ENCODE measurements around the gene LHFPL3.

The LHFPL3 gene

DNA sequence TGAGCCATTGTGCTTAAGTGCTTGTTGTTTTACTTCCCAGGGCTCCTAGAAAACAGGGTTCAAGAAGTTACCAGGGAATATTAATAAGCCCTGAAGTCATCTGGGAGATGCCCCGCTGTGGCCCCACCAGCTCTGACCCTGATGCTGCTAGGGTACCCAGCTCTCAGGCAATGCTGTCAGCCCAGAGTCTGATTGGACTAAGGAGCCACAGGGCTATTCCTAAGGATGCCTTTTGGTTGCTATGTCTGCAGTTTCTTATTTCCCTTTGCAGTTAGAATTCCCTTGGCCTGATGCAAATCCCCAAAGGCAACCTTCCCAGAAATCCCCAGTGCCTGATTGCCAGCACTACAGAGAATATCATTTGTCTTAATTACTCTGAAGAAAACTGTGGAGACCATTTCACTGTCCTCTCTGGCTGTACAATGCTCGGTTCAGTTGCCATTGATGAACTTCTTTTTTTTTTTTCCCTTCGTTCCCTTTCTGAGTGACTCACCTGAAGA is 448.9 kb downstream of the LHFPL3 start:
- Histone ChIP-seq H3K9me3 (ENCODE audit: control insufficient read depth, low read length) (peaks cover 10% of the 10 kb centered on the region), H3K27me3 (replicated peaks; ENCODE audit: control insufficient read depth, insufficient read depth, low read length) (peaks cover 14% of the 10 kb centered on the region), H3K36me3 (ENCODE audit: control insufficient read depth, insufficient read depth, low read length, severe bottlenecking) (no peaks in the 10 kb centered on the region), H3K4me1 (ENCODE audit: control insufficient read depth, insufficient read depth, low read length) (no peaks in the 10 kb centered on the region), H3K4me3 (ENCODE audit: low read length) (no peak overlapping the region), H3K9ac (ENCODE audit: low read length) (no peak overlapping the region)
- DNase-seq (ENCODE audit: low read depth): no peak

GRCh38 chr7:104779888-104780287 is 451.5 kb downstream of the LHFPL3 start:
- Histone ChIP-seq H3K4me1 (ENCODE audit: control insufficient read depth, insufficient read depth, low read length) (no peaks in the 10 kb centered on the region), H3K9ac (ENCODE audit: low read length) (no peak overlapping the region), H3K4me3 (ENCODE audit: low read length) (no peak overlapping the region), H3K27me3 (replicated peaks; ENCODE audit: control insufficient read depth, insufficient read depth, low read length) (peaks cover 16% of the 10 kb centered on the region), H3K9me3 (ENCODE audit: control insufficient read depth, low read length) (peaks cover 12% of the 10 kb centered on the region), H3K36me3 (ENCODE audit: control insufficient read depth, insufficient read depth, low read length, severe bottlenecking) (no peaks in the 10 kb centered on the region)
- DNase-seq (ENCODE audit: low read depth): no peak

GRCh38 chr7:104784686-104785085 is 456.3 kb downstream of the LHFPL3 start:
- Histone ChIP-seq H3K9me3 (ENCODE audit: control insufficient read depth, low read length) (peaks cover 12% of the 10 kb centered on the region), H3K9ac (ENCODE audit: low read length) (no peak overlapping the region), H3K27me3 (replicated peaks; ENCODE audit: control insufficient read depth, insufficient read depth, low read length) (peaks cover 21% of the 10 kb centered on the region), H3K36me3 (ENCODE audit: control insufficient read depth, insufficient read depth, low read length, severe bottlenecking) (no peaks in the 10 kb centered on the region), H3K4me1 (ENCODE audit: control insufficient read depth, insufficient read depth, low read length) (no peaks in the 10 kb centered on the region), H3K4me3 (ENCODE audit: low read length) (no peak overlapping the region)
- DNase-seq (ENCODE audit: low read depth): no peak

GRCh38 chr7:104789780-104790179 is 461.4 kb downstream of the LHFPL3 start:
- no peaks in the 10 kb centered on the region for H3K36me3 ChIP-seq (ENCODE audit: control insufficient read depth, insufficient read depth, low read length, severe bottlenecking)
- H3K9ac ChIP-seq (ENCODE audit: low read length): no peak overlapping the region
- H3K9me3 ChIP-seq (ENCODE audit: control insufficient read depth, low read length): no peaks in the 10 kb centered on the region
- H3K4me3 ChIP-seq (ENCODE audit: low read length): no peak overlapping the region
- H3K4me1 ChIP-seq (ENCODE audit: control insufficient read depth, insufficient read depth, low read length): no peaks in the 10 kb centered on the region
- no peak for DNase-seq (ENCODE audit: low read depth)
- peaks cover 19% of the 10 kb centered on the region for H3K27me3 ChIP-seq (replicated peaks; ENCODE audit: control insufficient read depth, insufficient read depth, low read length)

DNA sequence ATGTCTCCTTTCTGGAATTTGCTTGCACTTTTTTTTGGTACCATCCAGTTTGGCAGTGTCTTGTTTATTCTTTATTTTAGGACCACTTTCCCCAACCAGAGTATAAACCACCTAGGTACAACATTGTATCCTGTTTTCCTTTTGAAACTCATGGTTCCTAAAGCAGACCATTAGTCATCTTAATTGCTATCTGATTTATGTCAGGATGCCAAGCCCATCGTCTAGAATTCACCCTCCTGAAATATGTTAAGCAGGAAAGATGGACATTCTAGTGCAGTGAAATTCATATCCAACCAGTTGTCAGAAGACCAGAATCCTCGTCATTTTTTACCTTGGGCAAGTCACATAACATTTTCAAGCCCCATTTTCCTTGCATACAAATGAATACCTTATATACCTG is 462.0 kb downstream of the LHFPL3 start:
- no peaks in the 10 kb centered on the region for H3K9me3 ChIP-seq (ENCODE audit: control insufficient read depth, low read length)
- no peak overlapping the region for H3K4me3 ChIP-seq (ENCODE audit: low read length)
- no peak for DNase-seq (ENCODE audit: low read depth)
- H3K27me3 ChIP-seq (replicated peaks; ENCODE audit: control insufficient read depth, insufficient read depth, low read length): peaks cover 25% of the 10 kb centered on the region
- no peaks in the 10 kb centered on the region for H3K4me1 ChIP-seq (ENCODE audit: control insufficient read depth, insufficient read depth, low read length)
- H3K9ac ChIP-seq (ENCODE audit: low read length): no peak overlapping the region
- H3K36me3 ChIP-seq (ENCODE audit: control insufficient read depth, insufficient read depth, low read length, severe bottlenecking): no peaks in the 10 kb centered on the region

DNA sequence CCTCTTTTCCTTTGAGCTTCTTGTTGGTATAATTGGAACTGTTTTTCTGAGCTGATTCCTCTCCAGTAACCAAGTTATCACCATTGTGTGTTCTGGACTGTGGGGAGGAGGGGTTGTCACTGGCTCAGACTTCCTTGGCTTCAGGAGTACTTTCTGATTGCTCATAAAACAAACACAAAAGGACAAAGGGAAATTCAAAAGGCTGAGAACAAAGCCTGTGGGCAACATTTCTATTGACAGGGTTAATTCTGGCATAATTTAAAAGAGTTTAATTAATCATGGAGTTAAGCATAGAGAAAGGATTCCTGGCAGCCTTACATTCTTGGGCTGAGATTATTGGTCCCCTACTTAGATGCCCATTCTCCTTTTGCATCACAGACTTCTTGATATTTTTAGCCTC is 462.7 kb downstream of the LHFPL3 start:
- no peak for DNase-seq (ENCODE audit: low read depth)
- H3K27me3 ChIP-seq (replicated peaks; ENCODE audit: control insufficient read depth, insufficient read depth, low read length): peaks cover 25% of the 10 kb centered on the region
- no peak overlapping the region for H3K4me3 ChIP-seq (ENCODE audit: low read length)
- no peaks in the 10 kb centered on the region for H3K36me3 ChIP-seq (ENCODE audit: control insufficient read depth, insufficient read depth, low read length, severe bottlenecking)
- no peaks in the 10 kb centered on the region for H3K9me3 ChIP-seq (ENCODE audit: control insufficient read depth, low read length)
- no peak overlapping the region for H3K9ac ChIP-seq (ENCODE audit: low read length)
- H3K4me1 ChIP-seq (ENCODE audit: control insufficient read depth, insufficient read depth, low read length): no peaks in the 10 kb centered on the region

GRCh38 chr7:104793066-104793465 is 464.7 kb downstream of the LHFPL3 start:
- Histone ChIP-seq H3K9ac (ENCODE audit: low read length) (no peak overlapping the region), H3K4me3 (ENCODE audit: low read length) (no peak overlapping the region), H3K9me3 (ENCODE audit: control insufficient read depth, low read length) (no peaks in the 10 kb centered on the region), H3K4me1 (ENCODE audit: control insufficient read depth, insufficient read depth, low read length) (no peaks in the 10 kb centered on the region), H3K27me3 (replicated peaks; ENCODE audit: control insufficient read depth, insufficient read depth, low read length) (peaks cover 24% of the 10 kb centered on the region), H3K36me3 (ENCODE audit: control insufficient read depth, insufficient read depth, low read length, severe bottlenecking) (no peaks in the 10 kb centered on the region)
- no peak for DNase-seq (ENCODE audit: low read depth)

DNA sequence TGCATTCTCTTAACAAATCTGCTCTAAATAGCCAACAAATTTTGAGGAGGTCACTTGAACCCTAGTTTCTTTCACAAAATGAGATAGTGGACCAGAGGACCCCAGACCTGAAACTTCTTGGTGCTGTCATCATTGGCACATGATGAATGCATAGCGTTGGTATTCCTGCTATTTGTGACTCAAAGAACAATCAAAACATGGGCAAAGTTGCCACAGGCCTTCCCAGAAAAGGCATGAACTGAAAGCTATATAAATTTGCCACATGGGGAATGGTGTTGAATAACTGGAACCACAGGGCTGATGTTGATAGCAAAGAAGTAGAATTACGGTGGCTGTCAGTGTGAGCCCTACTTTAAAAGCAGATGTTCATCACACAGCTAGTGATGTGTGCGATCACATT is 465.8 kb downstream of the LHFPL3 start:
- H3K27me3 ChIP-seq (replicated peaks; ENCODE audit: control insufficient read depth, insufficient read depth, low read length): peaks cover 20% of the 10 kb centered on the region
- DNase-seq (ENCODE audit: low read depth): no peak
- no peak overlapping the region for H3K4me3 ChIP-seq (ENCODE audit: low read length)

GRCh38 chr7:104794589-104794988 is 466.2 kb downstream of the LHFPL3 start:
- Histone ChIP-seq H3K4me3 (ENCODE audit: low read length) (no peak overlapping the region), H3K36me3 (ENCODE audit: control insufficient read depth, insufficient read depth, low read length, severe bottlenecking) (no peaks in the 10 kb centered on the region), H3K4me1 (ENCODE audit: control insufficient read depth, insufficient read depth, low read length) (no peaks in the 10 kb centered on the region), H3K9ac (ENCODE audit: low read length) (no peak overlapping the region), H3K9me3 (ENCODE audit: control insufficient read depth, low read length) (no peaks in the 10 kb centered on the region), H3K27me3 (replicated peaks; ENCODE audit: control insufficient read depth, insufficient read depth, low read length) (peaks cover 24% of the 10 kb centered on the region)
- no peak for DNase-seq (ENCODE audit: low read depth)

More for the DNA sequence above, 465.8 kb downstream of the LHFPL3 start:
- no peaks in the 10 kb centered on the region for H3K36me3 ChIP-seq (ENCODE audit: control insufficient read depth, insufficient read depth, low read length, severe bottlenecking)
- no peak overlapping the region for H3K9ac ChIP-seq (ENCODE audit: low read length)
- no peaks in the 10 kb centered on the region for H3K4me1 ChIP-seq (ENCODE audit: control insufficient read depth, insufficient read depth, low read length)
- H3K9me3 ChIP-seq (ENCODE audit: control insufficient read depth, low read length): no peaks in the 10 kb centered on the region

DNA sequence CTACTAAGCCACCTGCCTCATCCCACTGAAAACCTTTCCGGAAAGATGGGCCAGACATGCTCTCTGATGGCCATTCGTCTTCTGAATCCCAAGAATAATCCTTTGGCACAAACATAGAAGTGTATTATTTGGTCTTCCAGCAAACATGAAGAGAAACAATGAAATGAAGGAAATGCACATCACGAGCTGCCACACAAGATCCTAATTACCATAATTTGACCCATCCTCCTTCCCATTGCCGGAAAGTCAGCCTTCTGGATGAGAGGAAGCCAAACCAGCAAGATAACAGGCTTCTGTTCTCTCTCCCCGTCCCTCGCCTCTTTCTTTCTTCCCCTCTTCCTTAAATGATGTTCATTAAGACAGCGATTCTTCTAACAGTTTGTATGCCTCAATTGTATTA is 466.7 kb downstream of the LHFPL3 start:
- Histone ChIP-seq H3K36me3 (ENCODE audit: control insufficient read depth, insufficient read depth, low read length, severe bottlenecking) (no peaks in the 10 kb centered on the region), H3K9ac (ENCODE audit: low read length) (no peak overlapping the region), H3K4me1 (ENCODE audit: control insufficient read depth, insufficient read depth, low read length) (no peaks in the 10 kb centered on the region), H3K27me3 (replicated peaks; ENCODE audit: control insufficient read depth, insufficient read depth, low read length) (peaks cover 22% of the 10 kb centered on the region), H3K4me3 (ENCODE audit: low read length) (no peak overlapping the region), H3K9me3 (ENCODE audit: control insufficient read depth, low read length) (no peaks in the 10 kb centered on the region)
- DNase-seq (ENCODE audit: low read depth): no peak

DNA sequence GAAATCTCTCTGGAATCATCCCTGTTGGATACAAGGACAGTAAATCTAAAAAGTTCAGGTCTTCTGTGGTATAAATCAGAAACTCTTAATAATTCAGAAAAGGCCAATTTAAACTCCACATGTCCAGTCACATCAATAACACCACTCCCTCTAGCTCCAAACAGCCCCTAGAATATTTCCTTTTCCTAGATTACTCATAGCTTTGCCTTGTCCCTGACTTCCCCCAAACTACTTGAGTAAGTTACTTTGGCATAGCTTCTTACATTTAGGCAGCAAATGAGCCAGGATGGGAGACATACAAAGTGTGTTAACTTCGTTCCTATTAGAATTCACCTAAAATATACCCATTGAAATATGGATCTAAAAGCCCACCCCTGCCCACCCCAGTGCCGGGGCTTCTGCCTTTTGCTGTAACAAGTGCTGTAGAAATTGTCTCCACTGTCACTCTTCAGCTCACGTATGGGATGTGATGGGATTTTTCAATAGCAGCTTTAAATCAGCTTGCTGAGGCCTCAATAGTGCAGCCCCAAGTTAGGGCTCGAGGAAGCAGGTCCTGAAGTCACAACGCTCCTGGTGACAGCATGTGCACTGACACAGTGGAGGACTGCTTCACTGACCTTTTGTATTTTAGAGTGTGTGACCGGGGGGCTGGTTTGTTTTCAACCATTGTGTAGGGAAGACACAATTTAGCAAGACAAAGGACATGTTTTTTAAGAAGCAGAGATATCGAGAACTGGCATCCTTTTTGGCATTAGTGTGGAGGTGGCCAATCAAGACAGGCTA is 467.4 kb downstream of the LHFPL3 start:
- Histone ChIP-seq H3K4me3 (ENCODE audit: low read length) (no peak overlapping the region), H3K9me3 (ENCODE audit: control insufficient read depth, low read length) (no peaks in the 10 kb centered on the region), H3K4me1 (ENCODE audit: control insufficient read depth, insufficient read depth, low read length) (no peaks in the 10 kb centered on the region), H3K27me3 (replicated peaks; ENCODE audit: control insufficient read depth, insufficient read depth, low read length) (peaks cover 16% of the 10 kb centered on the region), H3K9ac (ENCODE audit: low read length) (no peak overlapping the region), H3K36me3 (ENCODE audit: control insufficient read depth, insufficient read depth, low read length, severe bottlenecking) (no peaks in the 10 kb centered on the region)
- no peak for DNase-seq (ENCODE audit: low read depth)

DNA sequence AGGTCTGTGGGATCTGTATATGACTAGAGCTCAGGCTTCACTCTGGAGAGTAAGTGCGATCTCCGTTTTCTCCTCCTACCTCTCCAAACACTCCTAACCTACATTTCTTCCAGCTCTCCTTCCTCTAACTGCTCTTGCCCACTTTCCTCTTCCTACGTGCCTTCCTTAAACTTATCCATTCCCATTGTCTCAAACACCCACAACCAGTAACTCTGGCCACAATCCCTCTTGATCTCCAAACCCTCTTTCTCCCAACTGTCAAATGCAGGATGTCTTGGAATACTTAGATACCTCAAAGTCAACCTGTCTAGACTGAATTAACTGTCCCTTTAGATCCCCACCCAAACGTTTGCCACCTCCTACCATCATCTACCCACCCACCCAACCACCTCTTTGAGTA is 471.9 kb downstream of the LHFPL3 start:
- no peaks in the 10 kb centered on the region for H3K4me1 ChIP-seq (ENCODE audit: control insufficient read depth, insufficient read depth, low read length)
- H3K9me3 ChIP-seq (ENCODE audit: control insufficient read depth, low read length): peaks cover 6% of the 10 kb centered on the region
- H3K27me3 ChIP-seq (replicated peaks; ENCODE audit: control insufficient read depth, insufficient read depth, low read length): peaks cover 8% of the 10 kb centered on the region
- no peak for DNase-seq (ENCODE audit: low read depth)
- no peaks in the 10 kb centered on the region for H3K36me3 ChIP-seq (ENCODE audit: control insufficient read depth, insufficient read depth, low read length, severe bottlenecking)
- H3K9ac ChIP-seq (ENCODE audit: low read length): no peak overlapping the region
- H3K4me3 ChIP-seq (ENCODE audit: low read length): no peak overlapping the region
